Frontal cortex (tissue), 4 donors: Measurements from ENCODE around the gene CNR2. TPM values are rescaled to one million over a fixed set of nuclear protein-coding genes. Genes with fewer than 3 reads are reported as not detected.
A peak's percentile ranks its signal among the peaks of the same experiment; 100 is the strongest.
"Not testable (repeated sequence)": the region's sequence is repeated elsewhere in the genome, so short reads cannot be mapped to it uniquely, and the experiment has no call there.

Source experiments
- DNase-seq, 2 donors: peaks; one replicate each; pipeline ENCODE4 v3.0.0; 2012; ENCODE audit warnings: low spot score in 2 of 2
- FAIRE-seq: peaks from 2 replicates; lab custom pipeline; 2012; peaks lifted over from hg19 to GRCh38; lab: Jason Lieb, UNC
- total RNA-seq: library from RNA; depleted of rRNA; stranded (reverse); fragments of >200 nt; gene quantifications from one replicate; pipeline ENCODE4 v1.2.3, GENCODE V29; 2014
- donor health status: control.
- donor health status: control.
- donor health status: control.

CNR2 gene
- total RNA-seq, 1 donor from 2014 or later = not detected

- FAIRE-seq = no peak
Observed at GRCh38 chr1:23895993-23896392, 17.2 kb downstream of the CNR2 start.

GRCh38 chr1:23895082-23895481, 18.1 kb downstream of the CNR2 start:
- FAIRE-seq (no peak), DNase-seq (no peak)

More at GRCh38 chr1:23895993-23896392, 17.2 kb downstream of the CNR2 start:
- DNase-seq = no peak

- DNase-seq = no peak
Observed at GRCh38 chr1:23889074-23889473, 24.1 kb downstream of the CNR2 start.

GRCh38 chr1:23885222-23885621, 27.9 kb downstream of the CNR2 start:
- FAIRE-seq = no peak
- DNase-seq = no peak

More at GRCh38 chr1:23889074-23889473, 24.1 kb downstream of the CNR2 start:
- no peak for FAIRE-seq

GRCh38 chr1:23882746-23883145, 30.4 kb downstream of the CNR2 start:
- FAIRE-seq = no peak
- no peak for DNase-seq

GRCh38 chr1:23879809-23880208, 33.4 kb downstream of the CNR2 start:
- no peak for FAIRE-seq
- no peak for DNase-seq

GRCh38 chr1:23878668-23879067, 34.5 kb downstream of the CNR2 start:
- DNase-seq (no peak), FAIRE-seq (no peak)

- no peak for DNase-seq
- no peak for FAIRE-seq
Observed at GRCh38 chr1:23875382-23875781, 37.8 kb downstream of the CNR2 start.

GRCh38 chr1:23872421-23872820, 40.7 kb downstream of the CNR2 start:
- DNase-seq = no peak
- FAIRE-seq = no peak

- no peak for DNase-seq
- FAIRE-seq = no peak
Observed at GRCh38 chr1:23869051-23869450, 44.1 kb downstream of the CNR2 start.

GRCh38 chr1:23868557-23869016, 44.6 kb downstream of the CNR2 start:
- FAIRE-seq (no peak), DNase-seq (peak in 1 of 2 donors; percentile 24)

- no peak for FAIRE-seq
- DNase-seq = peak; percentile 97 to 98
Observed at GRCh38 chr1:23867895-23868556, 45.1 kb downstream of the CNR2 start, which contains the start of gene FUCA1. Gene FUCA1, minus strand, starts transcription at chr1:23868290. Its CDS starts 4 bp downstream, at chr1:23868286.

GRCh38 chr1:23867542-23867894, 45.6 kb downstream of the CNR2 start:
- DNase-seq (no peak), FAIRE-seq (no peak)

GRCh38 chr1:23865543-23865930, 47.6 kb downstream of the CNR2 start:
- FAIRE-seq (no peak), DNase-seq (no peak)

- no peak for FAIRE-seq
- DNase-seq = no peak
Observed at GRCh38 chr1:23864801-23865542, 48.2 kb downstream of the CNR2 start.

GRCh38 chr1:23862640-23863039, 50.5 kb downstream of the CNR2 start:
- DNase-seq (no peak), FAIRE-seq (no peak)

- no peak for FAIRE-seq
- no peak for DNase-seq
Observed at GRCh38 chr1:23854568-23854967, 58.6 kb downstream of the CNR2 start.

GRCh38 chr1:23853124-23853523, 60.0 kb downstream of the CNR2 start:
- DNase-seq, FAIRE-seq: not testable (repeated sequence)

- not testable (repeated sequence) for DNase-seq, FAIRE-seq
Observed at GRCh38 chr1:23851406-23851805, 61.8 kb downstream of the CNR2 start.

GRCh38 chr1:23848673-23849616, 64.2 kb downstream of the CNR2 start:
- DNase-seq (no peak), FAIRE-seq (no peak)
